ENCODE data around the gene INSM1. TPM values are rescaled to one million over a fixed set of nuclear protein-coding genes. Genes with fewer than 3 reads are reported as not detected.

Gene INSM1
- total RNA-seq, 1 experiment from 2014 or later: 0.05 TPM

DNA sequence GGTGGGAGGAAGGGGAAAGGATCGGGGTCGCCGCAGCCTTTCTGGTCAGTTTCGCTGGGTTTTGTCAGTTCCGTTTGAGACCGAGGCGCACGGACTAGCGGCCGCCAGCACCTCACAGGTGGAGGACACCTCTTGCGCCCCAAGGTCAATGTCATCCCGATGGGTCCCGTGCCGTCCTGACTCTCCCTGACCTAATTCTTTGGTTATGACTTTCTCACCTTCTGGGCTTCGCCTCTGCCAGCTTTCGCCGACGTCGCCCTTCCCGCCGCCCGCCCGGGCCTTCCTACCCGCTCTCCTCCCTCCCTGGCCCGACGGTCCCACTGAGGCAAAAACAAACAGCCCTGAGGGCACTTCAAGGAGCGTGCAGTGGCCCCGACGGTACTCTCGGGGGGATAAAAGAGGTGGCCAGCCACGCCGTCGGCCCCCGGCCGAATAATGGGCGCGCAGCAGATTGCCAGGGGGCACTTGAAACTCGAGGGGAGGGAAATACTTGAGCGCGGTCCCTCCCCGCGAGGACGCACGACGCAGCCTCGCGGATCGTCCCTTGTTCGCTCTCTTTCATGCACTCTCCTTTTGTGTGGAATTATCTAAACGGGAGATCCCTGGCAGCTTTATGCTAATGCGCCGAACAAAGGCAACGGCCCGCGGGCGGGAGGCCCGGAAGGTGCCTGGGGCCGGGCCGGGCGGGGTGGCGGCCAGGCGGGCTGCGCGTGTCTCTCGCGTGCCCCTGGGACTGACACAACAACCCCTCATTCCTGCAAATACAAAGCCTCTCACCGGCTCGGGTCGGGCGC, 3.9 kb upstream of the INSM1 start:
- DNase-seq (ENCODE audit: low read depth, low spot score) (no peak), ATAC-seq (peak; percentile 45; the same call in 1 of the 2 replicates)
- Histone ChIP-seq H3K4me3 (ENCODE audit: low read depth in 2 of 2, low read length in 2 of 2) (no peak overlapping the region), H3K27ac (ENCODE audit: low read length) (no peak overlapping the region), H3K4me1 (ENCODE audit: control insufficient read depth, insufficient read depth, low read length) (no peaks in the 10 kb centered on the region), H3K27me3 (ENCODE audit: control insufficient read depth, insufficient read depth, low read length) (peaks cover 39% of the 10 kb centered on the region), H3K9me3 (ENCODE audit: control insufficient read depth, insufficient read depth, low read depth, low read length) (no peaks in the 10 kb centered on the region), H3K36me3 (ENCODE audit: control insufficient read depth, insufficient read depth, low read length) (no peaks in the 10 kb centered on the region)
- BruUV-seq (replicated peaks): no TSS peak
- intact Hi-C loops (cut with micrococcal nuclease; ENCODE audit: unreplicated experiment): loop anchor here (10.0 kb wide), 1 partner anchor 279 kb away; no protein-coding TSS in a partner anchor
- CTCF ChIA-PET: no interaction called here
- in situ Hi-C loops (cut with HindIII; ENCODE audit: low pct_unique_long_range_greater_than_20kb, low sequenced_read_pairs): no loop called here
- TF ChIP-seq, protein P1, sequence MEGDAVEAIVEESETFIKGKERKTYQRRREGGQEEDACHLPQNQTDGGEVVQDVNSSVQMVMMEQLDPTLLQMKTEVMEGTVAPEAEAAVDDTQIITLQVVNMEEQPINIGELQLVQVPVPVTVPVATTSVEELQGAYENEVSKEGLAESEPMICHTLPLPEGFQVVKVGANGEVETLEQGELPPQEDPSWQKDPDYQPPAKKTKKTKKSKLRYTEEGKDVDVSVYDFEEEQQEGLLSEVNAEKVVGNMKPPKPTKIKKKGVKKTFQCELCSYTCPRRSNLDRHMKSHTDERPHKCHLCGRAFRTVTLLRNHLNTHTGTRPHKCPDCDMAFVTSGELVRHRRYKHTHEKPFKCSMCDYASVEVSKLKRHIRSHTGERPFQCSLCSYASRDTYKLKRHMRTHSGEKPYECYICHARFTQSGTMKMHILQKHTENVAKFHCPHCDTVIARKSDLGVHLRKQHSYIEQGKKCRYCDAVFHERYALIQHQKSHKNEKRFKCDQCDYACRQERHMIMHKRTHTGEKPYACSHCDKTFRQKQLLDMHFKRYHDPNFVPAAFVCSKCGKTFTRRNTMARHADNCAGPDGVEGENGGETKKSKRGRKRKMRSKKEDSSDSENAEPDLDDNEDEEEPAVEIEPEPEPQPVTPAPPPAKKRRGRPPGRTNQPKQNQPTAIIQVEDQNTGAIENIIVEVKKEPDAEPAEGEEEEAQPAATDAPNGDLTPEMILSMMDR (IDR thresholded peaks at IDR 0.05): 0 out of 2 replicates have a peak, but pooled peaks have one; percentile 30
- TF ChIP-seq SIN3A (IDR thresholded peaks at IDR 0.05; ENCODE audit: borderline replicate concordance, insufficient read depth, low read depth, low read length) (no peak), TCF7L2 (IDR thresholded peaks at IDR 0.05; ENCODE audit: low read depth, low read length) (no peak), POLR2AphosphoS5 (IDR thresholded peaks at IDR 0.05; ENCODE audit: low read depth, low read length) (no peak)
- TF ChIP-seq, protein P2, sequence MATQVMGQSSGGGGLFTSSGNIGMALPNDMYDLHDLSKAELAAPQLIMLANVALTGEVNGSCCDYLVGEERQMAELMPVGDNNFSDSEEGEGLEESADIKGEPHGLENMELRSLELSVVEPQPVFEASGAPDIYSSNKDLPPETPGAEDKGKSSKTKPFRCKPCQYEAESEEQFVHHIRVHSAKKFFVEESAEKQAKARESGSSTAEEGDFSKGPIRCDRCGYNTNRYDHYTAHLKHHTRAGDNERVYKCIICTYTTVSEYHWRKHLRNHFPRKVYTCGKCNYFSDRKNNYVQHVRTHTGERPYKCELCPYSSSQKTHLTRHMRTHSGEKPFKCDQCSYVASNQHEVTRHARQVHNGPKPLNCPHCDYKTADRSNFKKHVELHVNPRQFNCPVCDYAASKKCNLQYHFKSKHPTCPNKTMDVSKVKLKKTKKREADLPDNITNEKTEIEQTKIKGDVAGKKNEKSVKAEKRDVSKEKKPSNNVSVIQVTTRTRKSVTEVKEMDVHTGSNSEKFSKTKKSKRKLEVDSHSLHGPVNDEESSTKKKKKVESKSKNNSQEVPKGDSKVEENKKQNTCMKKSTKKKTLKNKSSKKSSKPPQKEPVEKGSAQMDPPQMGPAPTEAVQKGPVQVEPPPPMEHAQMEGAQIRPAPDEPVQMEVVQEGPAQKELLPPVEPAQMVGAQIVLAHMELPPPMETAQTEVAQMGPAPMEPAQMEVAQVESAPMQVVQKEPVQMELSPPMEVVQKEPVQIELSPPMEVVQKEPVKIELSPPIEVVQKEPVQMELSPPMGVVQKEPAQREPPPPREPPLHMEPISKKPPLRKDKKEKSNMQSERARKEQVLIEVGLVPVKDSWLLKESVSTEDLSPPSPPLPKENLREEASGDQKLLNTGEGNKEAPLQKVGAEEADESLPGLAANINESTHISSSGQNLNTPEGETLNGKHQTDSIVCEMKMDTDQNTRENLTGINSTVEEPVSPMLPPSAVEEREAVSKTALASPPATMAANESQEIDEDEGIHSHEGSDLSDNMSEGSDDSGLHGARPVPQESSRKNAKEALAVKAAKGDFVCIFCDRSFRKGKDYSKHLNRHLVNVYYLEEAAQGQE (IDR thresholded peaks at IDR 0.05; ENCODE audit: insufficient read depth in 1 of 2, low read depth in 2 of 2, low read length in 1 of 2): no peak
- POLR2A ChIA-PET: no interaction called here

DNA sequence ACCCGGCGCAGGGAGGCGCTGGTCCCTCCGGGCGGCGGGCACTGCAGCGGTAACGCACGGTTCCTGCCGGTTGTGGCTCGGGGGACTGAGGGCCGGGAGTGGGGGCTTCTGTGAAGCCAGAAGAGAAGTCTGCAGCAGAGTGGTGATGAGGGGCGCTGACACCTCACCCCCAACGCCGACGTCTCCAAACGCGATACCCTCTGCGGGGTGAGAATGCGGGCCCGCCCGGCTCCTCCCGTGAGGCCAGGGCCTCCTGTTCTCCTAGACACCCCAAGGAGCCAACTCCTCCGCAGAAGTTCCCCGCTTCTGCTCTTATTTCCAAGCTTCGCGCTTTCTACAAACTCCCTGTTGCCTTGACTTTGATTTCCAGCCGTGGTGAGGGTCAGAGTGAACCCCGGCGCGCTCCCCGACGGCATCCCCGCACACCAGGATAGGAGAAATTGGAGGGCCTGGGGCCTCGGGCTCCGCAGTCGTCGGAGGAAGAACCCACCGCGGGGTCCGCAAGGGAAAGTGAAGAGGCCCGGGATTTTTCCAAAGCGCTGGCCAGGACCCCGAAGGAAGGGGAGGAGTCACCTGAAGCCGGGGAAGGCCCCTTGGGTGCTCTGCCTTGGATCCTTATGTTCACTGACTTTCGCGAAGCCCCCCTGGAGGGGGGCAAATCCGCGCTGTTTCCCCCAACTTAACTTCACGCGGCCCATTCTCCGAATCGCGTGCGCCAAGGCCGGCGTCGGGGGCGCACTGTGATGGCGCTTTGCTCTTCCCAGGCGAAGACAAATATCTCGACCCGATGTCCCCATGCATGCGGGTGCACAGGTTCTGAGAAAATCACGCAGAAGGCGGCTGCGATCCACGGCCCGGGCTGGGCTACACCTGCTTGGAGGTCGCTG, 3.1 kb upstream of the INSM1 start:
- in situ Hi-C loops (cut with HindIII; ENCODE audit: low pct_unique_long_range_greater_than_20kb, low sequenced_read_pairs): no loop called here
- Histone ChIP-seq H3K4me3 (ENCODE audit: low read depth in 2 of 2, low read length in 2 of 2) (no peak overlapping the region), H3K27ac (ENCODE audit: low read length) (no peak overlapping the region), H3K9me3 (ENCODE audit: control insufficient read depth, insufficient read depth, low read depth, low read length) (no peaks in the 10 kb centered on the region), H3K27me3 (ENCODE audit: control insufficient read depth, insufficient read depth, low read length) (peaks cover 40% of the 10 kb centered on the region), H3K4me1 (ENCODE audit: control insufficient read depth, insufficient read depth, low read length) (peaks cover 1% of the 10 kb centered on the region), H3K36me3 (ENCODE audit: control insufficient read depth, insufficient read depth, low read length) (no peaks in the 10 kb centered on the region)
- POLR2A ChIA-PET: no interaction called here
- BruUV-seq (replicated peaks): no TSS peak
- CTCF ChIA-PET: no interaction called here
- TF ChIP-seq, protein P1 (IDR thresholded peaks at IDR 0.05): no peak; the same call in none of the 2 replicates
- no peak for TF ChIP-seq SIN3A (IDR thresholded peaks at IDR 0.05; ENCODE audit: borderline replicate concordance, insufficient read depth, low read depth, low read length)
- TF ChIP-seq, protein P2 (IDR thresholded peaks at IDR 0.05; ENCODE audit: insufficient read depth in 1 of 2, low read depth in 2 of 2, low read length in 1 of 2): no peak
- no peak for TF ChIP-seq TCF7L2 (IDR thresholded peaks at IDR 0.05; ENCODE audit: low read depth, low read length)
- TF ChIP-seq POLR2AphosphoS5 (IDR thresholded peaks at IDR 0.05; ENCODE audit: low read depth, low read length): no peak
- DNase-seq (ENCODE audit: low read depth, low spot score) (no peak), ATAC-seq (no peak)
- intact Hi-C loops (cut with micrococcal nuclease; ENCODE audit: unreplicated experiment): loop anchor here (10.0 kb wide), 1 partner anchor 280 kb away; no protein-coding TSS in a partner anchor
